Muscle of leg (tissue), 3 donors: ENCODE data around the gene SMIM45.

ENCODE experiments used
- DNase-seq: peaks from one replicate; pipeline ENCODE4 v3.0.0; 2013
- H3K27ac ChIP-seq: one replicate; pipeline ENCODE4 v1.5.1; 2013; ENCODE audit warnings: mild to moderate bottlenecking, low read length, control low read depth
- H3K27me3 ChIP-seq: one replicate; pipeline ENCODE4 v1.6.1; 2013; ENCODE audit warnings: low read length; ENCODE audit not compliant: control insufficient read depth, insufficient read depth
- H3K36me3 ChIP-seq: one replicate; pipeline ENCODE4 v1.6.1; 2013; ENCODE audit warnings: low read length; ENCODE audit not compliant: control insufficient read depth, insufficient read depth
- H3K4me1 ChIP-seq: one replicate; pipeline ENCODE4 v1.6.1; 2013; ENCODE audit warnings: low read length; ENCODE audit not compliant: control insufficient read depth, insufficient read depth
- H3K4me3 ChIP-seq: one replicate; pipeline ENCODE4 v1.5.1; 2013; ENCODE audit warnings: low read length, control low read depth
- H3K9me3 ChIP-seq: replicated peaks from 2 replicates; pipeline ENCODE4 v1.6.1; 2013; ENCODE audit warnings: low read depth, low read length; ENCODE audit not compliant: control insufficient read depth
- WGBS: methylation state at CpG from one replicate; pipeline ENCODE4 v1.1.5; 2013; ENCODE audit warnings: missing lambda C conversion rate; ENCODE audit not compliant: insufficient coverage; 5-methylcytosine and 5-hydroxymethylcytosine counted together

The SMIM45 gene

GRCh38 chr22:41925783-41926460 lies 26.0 kb upstream of the SMIM45 start:
- 2% methylated on average over 34 of the region's 48 CpGs for WGBS
- peaks cover 44% of the 10 kb centered on the region for H3K27me3 ChIP-seq
- H3K9me3 ChIP-seq: no peaks in the 10 kb centered on the region
- peaks cover 15% of the 10 kb centered on the region for H3K4me1 ChIP-seq
- DNase-seq: peak; percentile 63
- H3K27ac ChIP-seq: no peak overlapping the region
- H3K36me3 ChIP-seq: no peaks in the 10 kb centered on the region
- peak overlapping the region; percentile 15 for H3K4me3 ChIP-seq

- Histone ChIP-seq H3K27ac (no peak overlapping the region), H3K9me3 (no peaks in the 10 kb centered on the region), H3K4me3 (no peak overlapping the region), H3K4me1 (peaks cover 15% of the 10 kb centered on the region), H3K27me3 (peaks cover 42% of the 10 kb centered on the region), H3K36me3 (no peaks in the 10 kb centered on the region)
- DNase-seq: no peak
- WGBS: 42% methylated on average over 6 of the region's 6 CpGs
Observed at GRCh38 chr22:41927813-41928212, 24.1 kb upstream of the SMIM45 start.

GRCh38 chr22:41928593-41929417 lies 23.1 kb upstream of the SMIM45 start:
- H3K27ac ChIP-seq: no peak overlapping the region
- WGBS: 28% methylated on average over 9 of the region's 14 CpGs

GRCh38 chr22:41929418-41929810 lies 22.5 kb upstream of the SMIM45 start:
- H3K4me3 ChIP-seq: no peak overlapping the region
- H3K4me1 ChIP-seq: peaks cover 15% of the 10 kb centered on the region
- no peaks in the 10 kb centered on the region for H3K36me3 ChIP-seq
- H3K9me3 ChIP-seq: no peaks in the 10 kb centered on the region
- 28% methylated on average over 6 of the region's 8 CpGs for WGBS
- H3K27me3 ChIP-seq: peaks cover 37% of the 10 kb centered on the region
- DNase-seq: peak; percentile 49
- H3K27ac ChIP-seq: no peak overlapping the region

More at GRCh38 chr22:41928593-41929417, 23.1 kb upstream of the SMIM45 start:
- Histone ChIP-seq H3K4me1 (peaks cover 15% of the 10 kb centered on the region), H3K27me3 (peaks cover 37% of the 10 kb centered on the region), H3K9me3 (no peaks in the 10 kb centered on the region), H3K36me3 (no peaks in the 10 kb centered on the region), H3K4me3 (no peak overlapping the region)
- DNase-seq: no peak

GRCh38 chr22:41931701-41932269 lies 20.2 kb upstream of the SMIM45 start:
- Histone ChIP-seq H3K36me3 (no peaks in the 10 kb centered on the region), H3K9me3 (no peaks in the 10 kb centered on the region), H3K27ac (no peak overlapping the region), H3K4me3 (no peak overlapping the region), H3K27me3 (peaks cover 19% of the 10 kb centered on the region), H3K4me1 (peaks cover 12% of the 10 kb centered on the region)
- 63% methylated on average over 6 of the region's 10 CpGs for WGBS
- no peak for DNase-seq

GRCh38 chr22:41932353-41932752 lies 19.6 kb upstream of the SMIM45 start:
- Histone ChIP-seq H3K36me3 (peaks cover 3% of the 10 kb centered on the region), H3K4me3 (no peak overlapping the region), H3K4me1 (peaks cover 12% of the 10 kb centered on the region), H3K27ac (no peak overlapping the region), H3K27me3 (peaks cover 13% of the 10 kb centered on the region), H3K9me3 (no peaks in the 10 kb centered on the region)
- WGBS: 80% methylated on average over 12 of the region's 12 CpGs
- no peak for DNase-seq

GRCh38 chr22:41933411-41934177 lies 18.4 kb upstream of the SMIM45 start:
- Histone ChIP-seq H3K36me3 (peaks cover 3% of the 10 kb centered on the region), H3K27ac (no peak overlapping the region), H3K4me3 (no peak overlapping the region), H3K27me3 (peaks cover 2% of the 10 kb centered on the region), H3K4me1 (peaks cover 12% of the 10 kb centered on the region), H3K9me3 (no peaks in the 10 kb centered on the region)
- no peak for DNase-seq
- 59% methylated on average over 10 of the region's 16 CpGs for WGBS

- no peak for DNase-seq
- peaks cover 3% of the 10 kb centered on the region for H3K36me3 ChIP-seq
- no peak overlapping the region for H3K4me3 ChIP-seq
- no peaks in the 10 kb centered on the region for H3K9me3 ChIP-seq
- H3K4me1 ChIP-seq: peaks cover 13% of the 10 kb centered on the region
- H3K27ac ChIP-seq: no peak overlapping the region
- WGBS: 89% methylated on average over 11 of the region's 17 CpGs
- H3K27me3 ChIP-seq: no peaks in the 10 kb centered on the region
Observed at GRCh38 chr22:41934284-41935014, 17.5 kb upstream of the SMIM45 start.

- Histone ChIP-seq H3K4me1 (peaks cover 14% of the 10 kb centered on the region), H3K9me3 (no peaks in the 10 kb centered on the region), H3K27ac (no peak overlapping the region), H3K27me3 (no peaks in the 10 kb centered on the region), H3K4me3 (no peak overlapping the region), H3K36me3 (peaks cover 3% of the 10 kb centered on the region)
- no peak for DNase-seq
- WGBS: 69% methylated on average over 2 of the region's 4 CpGs
Observed at GRCh38 chr22:41935015-41935351, 17.0 kb upstream of the SMIM45 start.
